ENCODE measurements around the gene LAPTM4A.

DNA sequence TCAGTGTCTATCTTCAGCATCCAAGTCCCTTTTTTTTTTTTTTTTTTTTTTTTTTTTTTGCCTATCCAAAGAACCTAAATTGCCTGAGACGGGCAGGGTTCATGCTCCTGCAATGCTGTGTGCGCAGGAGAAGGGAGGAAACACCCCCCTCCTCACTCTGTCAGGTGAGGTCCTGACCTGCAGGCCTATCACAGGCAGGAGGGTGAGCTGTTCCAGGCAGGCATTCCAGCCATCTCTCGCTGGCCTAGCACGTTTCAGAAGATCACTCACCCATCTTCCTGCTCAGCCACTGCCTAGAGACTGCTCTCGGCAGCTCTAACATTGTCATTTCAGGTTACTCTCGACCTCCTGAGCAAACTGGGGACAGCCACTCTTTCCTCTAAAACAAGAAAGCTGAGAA is 48.4 kb upstream of the LAPTM4A start:
- TF ChIP-seq, protein P1, sequence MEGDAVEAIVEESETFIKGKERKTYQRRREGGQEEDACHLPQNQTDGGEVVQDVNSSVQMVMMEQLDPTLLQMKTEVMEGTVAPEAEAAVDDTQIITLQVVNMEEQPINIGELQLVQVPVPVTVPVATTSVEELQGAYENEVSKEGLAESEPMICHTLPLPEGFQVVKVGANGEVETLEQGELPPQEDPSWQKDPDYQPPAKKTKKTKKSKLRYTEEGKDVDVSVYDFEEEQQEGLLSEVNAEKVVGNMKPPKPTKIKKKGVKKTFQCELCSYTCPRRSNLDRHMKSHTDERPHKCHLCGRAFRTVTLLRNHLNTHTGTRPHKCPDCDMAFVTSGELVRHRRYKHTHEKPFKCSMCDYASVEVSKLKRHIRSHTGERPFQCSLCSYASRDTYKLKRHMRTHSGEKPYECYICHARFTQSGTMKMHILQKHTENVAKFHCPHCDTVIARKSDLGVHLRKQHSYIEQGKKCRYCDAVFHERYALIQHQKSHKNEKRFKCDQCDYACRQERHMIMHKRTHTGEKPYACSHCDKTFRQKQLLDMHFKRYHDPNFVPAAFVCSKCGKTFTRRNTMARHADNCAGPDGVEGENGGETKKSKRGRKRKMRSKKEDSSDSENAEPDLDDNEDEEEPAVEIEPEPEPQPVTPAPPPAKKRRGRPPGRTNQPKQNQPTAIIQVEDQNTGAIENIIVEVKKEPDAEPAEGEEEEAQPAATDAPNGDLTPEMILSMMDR (IDR thresholded peaks at IDR 0.05; ENCODE audit: insufficient read depth, low read depth, low read length), result no peak
- TF ChIP-seq EZH2 (IDR thresholded peaks at IDR 0.05; ENCODE audit: insufficient read depth, low read length), result no peak
